K562 (cell line): ENCODE data around the gene SBF1. TPM values are rescaled to one million over a fixed set of nuclear protein-coding genes. Genes with fewer than 3 reads are reported as not detected.

Experiments
- FOS ChIP-seq: IDR thresholded peaks from 3 replicates; pipeline ENCODE4 v1.6.1; 2011; ENCODE audit not compliant: insufficient read length; ENCODE audit errors: extremely low read depth
- HMBOX1 ChIP-seq: sonication (generic); IDR thresholded peaks from 2 replicates; pipeline ENCODE4 v1.6.1; 2016
- HNRNPH1 ChIP-seq: fragments of 200-400 bp; formaldehyde crosslinking; optimal IDR thresholded peaks from 2 replicates; pipeline ENCODE3; 2017; ENCODE audit warnings: low read depth, mild to moderate bottlenecking, low read length, moderate library complexity
- POLR2A ChIP-seq: fragments of 450-650 bp; conservative IDR thresholded peaks from 2 replicates; pipeline ENCODE4 v1.6.1; 2016
- POLR3G ChIP-seq: IDR thresholded peaks from 2 replicates; pipeline ENCODE4 v1.6.1; 2011; ENCODE audit not compliant: insufficient read length, insufficient replicate concordance; ENCODE audit errors: extremely low read depth
- SAP30 ChIP-seq: fragments of 200-600 bp; sonication (generic); IDR thresholded peaks from 2 replicates; pipeline ENCODE4 v1.6.1; 2012; ENCODE audit warnings: borderline replicate concordance, low read depth, mild to moderate bottlenecking, moderate library complexity, low read length, control low read depth, inconsistent platforms; ENCODE audit not compliant: insufficient read depth, poor library complexity, severe bottlenecking
- ZBTB49 ChIP-seq: sonication (generic); formaldehyde crosslinking; IDR thresholded peaks from 2 replicates; pipeline ENCODE4 v1.8.0; 2022; ENCODE audit warnings: missing genetic modification reagents, mild to moderate bottlenecking, borderline replicate concordance
- ZNF407 ChIP-seq: fragments of 450-650 bp; IDR thresholded peaks from 2 replicates; pipeline ENCODE4 v1.6.1; 2016; ENCODE audit warnings: low read depth
- ZNF518B ChIP-seq: fragments of 250-450 bp; sonication (Bioruptor Pico); IDR thresholded peaks from 2 replicates; pipeline ENCODE4 v1.5.0; 2021; ENCODE audit warnings: mild to moderate bottlenecking, moderate library complexity
- ZNF668 ChIP-seq: fragments of 250-450 bp; sonication (Bioruptor Pico); IDR thresholded peaks from 2 replicates; pipeline ENCODE4 v1.8.0; 2022; ENCODE audit warnings: mild to moderate bottlenecking, inconsistent platforms
- polyA plus RNA-seq, 8 experiments: library from polyadenylated mRNA; depleted of rRNA in 4 of 8; stranded (reverse) in 5 of 8; unstranded in 3 of 8; fragments of >200 nt; fragmentation: Nextera tagmentation in 2 of 8; fragmentation: Illumina TruSeq in 1 of 8; extraction: Ambion mirVana in 2 of 8; extraction: Trizol in 1 of 8; gene quantifications; 2 replicates each; pipeline versions ENCODE4 v1.2.1 to v1.2.3, GENCODE V29; 2011 to 2014; ENCODE audit warnings: inconsistent platforms in 1 of 8, missing spikeins in 1 of 8
- total RNA-seq, 7 experiments: library from RNA; depleted of rRNA in 6 of 7; stranded (reverse); fragments of >200 nt in 6 of 7; fragmentation: Illumina TruSeq in 2 of 7; extraction: Trizol in 2 of 7; gene quantifications; 2 replicates each; pipeline versions ENCODE4 v1.2.1 to v1.2.3, GENCODE V29; 2011 to 2021; ENCODE audit warnings: low replicate concordance in 1 of 7

SBF1 gene
- total and polyA plus RNA-seq, 9 of the 15 experiments (the other 6 are each of a cell fraction or from before 2014, with no cell fraction given) = 0.44 to 50.4 (median 11.4) TPM

- TF ChIP-seq ZNF518B (no peak), SAP30 (peak; percentile 55), HMBOX1 (no peak), FOS (no peak), POLR2A (peak; percentile 86), POLR3G (no peak), ZNF668 (no peak), ZBTB49 (CRISPR knock-in tag) (no peak), ZNF407 (no peak), HNRNPH1 (no peak)
These were observed 33.4 kb upstream of the SBF1 start, which contains the start of gene NCAPH2 (continued) for GRCh38 chr22:50507991-50508884.
